IMR-90 (cell line): ENCODE measurements around the gene FIBCD1. TPM values are rescaled to one million over a fixed set of nuclear protein-coding genes. Genes with fewer than 3 reads are reported as not detected.

Experiments used
- ATAC-seq: fragments of 200-7000 bp; cut with Tn5 transposase; 2 replicates; pipeline ENCODE4 v1.9.1; 2020; ENCODE audit warnings: low read depth, mild to moderate bottlenecking, moderate library complexity
- BruUV-seq: library from RNA; stranded (reverse); fragments of 400-500 nt; replicated peaks from 2 replicates; lab custom pipeline; 2021; lab: Mats Ljungman, UMichigan
- CTCF ChIA-PET: fragments of 300-600 bp; formaldehyde crosslinking; extraction: SDS; loops from one replicate; lab custom pipeline; 2021; ENCODE audit warnings: antibody characterized with exemption; lab: Yijun Ruan, JAX
- POLR2A ChIA-PET: fragments of 300-600 bp; sonication (Branson Sonifier 250); formaldehyde crosslinking; loops from one replicate; lab custom pipeline; 2022; ENCODE audit warnings: antibody characterized with exemption; ENCODE audit not compliant: unreplicated experiment; lab: Charles Lee
- DNase-seq: peaks from one replicate; pipeline ENCODE4 v3.0.0; 2013
- H2AFZ ChIP-seq: replicated peaks from 2 replicates; pipeline ENCODE3; 2013; ENCODE audit warnings: low read length, mild to moderate bottlenecking; ENCODE audit not compliant: poor library complexity
- H2AK5ac ChIP-seq: 2 replicates; pipeline ENCODE4 v1.6.1; 2013; ENCODE audit warnings: low read depth, low read length, inconsistent platforms
- H2AK9ac ChIP-seq: replicated peaks from 2 replicates; pipeline ENCODE3; 2013; ENCODE audit warnings: mild to moderate bottlenecking, low read depth, low read length, moderate library complexity; ENCODE audit not compliant: poor library complexity
- H2BK120ac ChIP-seq: 2 replicates; pipeline ENCODE4 v1.6.1; 2013; ENCODE audit warnings: low read depth, low read length, inconsistent platforms
- H2BK15ac ChIP-seq: 3 replicates; pipeline ENCODE4 v1.6.1; 2013; ENCODE audit warnings: low read depth, low read length, inconsistent platforms
- H2BK20ac ChIP-seq: 2 replicates; pipeline ENCODE4 v1.6.1; 2013; ENCODE audit warnings: low read depth, mild to moderate bottlenecking, inconsistent platforms, low read length, moderate library complexity
- H2BK5ac ChIP-seq: 2 replicates; pipeline ENCODE4 v1.6.1; 2013; ENCODE audit warnings: mild to moderate bottlenecking, low read depth, low read length, inconsistent platforms; ENCODE audit not compliant: poor library complexity, severe bottlenecking
- H3K14ac ChIP-seq: replicated peaks from 2 replicates; pipeline ENCODE4 v1.6.1; 2013; ENCODE audit warnings: low read depth, low read length, inconsistent platforms
- H3K18ac ChIP-seq: 2 replicates; pipeline ENCODE4 v1.6.1; 2013; ENCODE audit warnings: low read depth, low read length, control low read depth
- H3K23ac ChIP-seq: 2 replicates; pipeline ENCODE4 v1.6.1; 2013; ENCODE audit warnings: low read depth, low read length, inconsistent platforms
- H3K27ac ChIP-seq: 2 replicates; pipeline ENCODE4 v1.5.1; 2013; ENCODE audit warnings: mild to moderate bottlenecking, control low read depth, low read length; ENCODE audit not compliant: insufficient read depth
- H3K27me3 ChIP-seq: 2 replicates; pipeline ENCODE4 v1.6.1; 2013; ENCODE audit warnings: low read length; ENCODE audit not compliant: control insufficient read depth, insufficient read depth
- H3K36me3 ChIP-seq: 2 replicates; pipeline ENCODE4 v1.6.1; 2013; ENCODE audit warnings: low read length, mixed read lengths; ENCODE audit not compliant: control insufficient read depth, insufficient read depth
- H3K4ac ChIP-seq: 2 replicates; pipeline ENCODE4 v1.6.1; 2013; ENCODE audit warnings: low read depth, low read length, inconsistent platforms
- H3K4me1 ChIP-seq: 2 replicates; pipeline ENCODE4 v1.6.1; 2013; ENCODE audit warnings: low read length, mixed read lengths; ENCODE audit not compliant: control insufficient read depth, insufficient read depth
- H3K4me2 ChIP-seq: 2 replicates; pipeline ENCODE4 v1.6.1; 2013; ENCODE audit warnings: low read depth, mild to moderate bottlenecking, control low read depth, low read length, moderate library complexity
- H3K4me3 ChIP-seq: 2 replicates; pipeline ENCODE4 v1.5.1; 2013; ENCODE audit warnings: low read depth, mild to moderate bottlenecking, control low read depth, low read length, moderate library complexity; ENCODE audit not compliant: insufficient read depth
- H3K56ac ChIP-seq: 2 replicates; pipeline ENCODE4 v1.6.1; 2013; ENCODE audit warnings: low read length, inconsistent platforms; ENCODE audit not compliant: insufficient read depth; ENCODE audit errors: extremely low read depth
- H3K79me1 ChIP-seq, 2 experiments: 2 replicates each; pipeline ENCODE4 v1.6.1; 2013; ENCODE audit warnings: low read length in 2 of 2, inconsistent platforms in 1 of 2, low read depth in 1 of 2
- H3K9ac ChIP-seq: 2 replicates; pipeline ENCODE4 v1.6.1; 2013; ENCODE audit warnings: low read depth, low read length, control low read depth
- H3K9me1 ChIP-seq: 2 replicates; pipeline ENCODE4 v1.6.1; 2013; ENCODE audit warnings: low read length, inconsistent platforms; ENCODE audit not compliant: insufficient read depth
- H3K9me3 ChIP-seq: 2 replicates; pipeline ENCODE4 v1.6.1; 2013; ENCODE audit warnings: low read length; ENCODE audit not compliant: control insufficient read depth, insufficient read depth
- H4K20me1 ChIP-seq: 2 replicates; pipeline ENCODE4 v1.6.1; 2013; ENCODE audit warnings: low read length, inconsistent platforms; ENCODE audit not compliant: insufficient read depth
- H4K5ac ChIP-seq: 2 replicates; pipeline ENCODE4 v1.6.1; 2013; ENCODE audit warnings: mild to moderate bottlenecking, low read depth, low read length, control low read depth
- H4K8ac ChIP-seq, 2 experiments: 2 replicates each; pipeline ENCODE4 v1.6.1; 2013; ENCODE audit warnings: low read depth in 2 of 2, low read length in 2 of 2, control low read depth in 1 of 2, inconsistent platforms in 1 of 2
- H4K91ac ChIP-seq: 2 replicates; pipeline ENCODE4 v1.6.1; 2013; ENCODE audit warnings: low read depth, low read length, inconsistent platforms; ENCODE audit not compliant: insufficient read depth
- BHLHE40 ChIP-seq: fragments of 150-350 bp; IDR thresholded peaks from 2 replicates; pipeline ENCODE4 v1.6.1; 2016; ENCODE audit warnings: mild to moderate bottlenecking, low read depth, low read length
- CEBPB ChIP-seq: IDR thresholded peaks from 2 replicates; pipeline ENCODE4 v1.6.1; 2012; ENCODE audit warnings: low read depth, low read length, improper control_type of control experiment
- CHD1 ChIP-seq: IDR thresholded peaks from 2 replicates; pipeline ENCODE4 v1.6.1; 2012; ENCODE audit warnings: low read depth, low read length, improper control_type of control experiment
- CTCF ChIP-seq: conservative IDR thresholded peaks from 2 replicates; pipeline ENCODE4 v1.5.1; 2012; ENCODE audit warnings: mild to moderate bottlenecking, low read depth, low read length, improper control_type of control experiment
- ELK1 ChIP-seq: fragments of 150-350 bp; IDR thresholded peaks from 2 replicates; pipeline ENCODE4 v1.6.1; 2016; ENCODE audit warnings: low read depth, mild to moderate bottlenecking, low read length, moderate library complexity, borderline replicate concordance
- FOS ChIP-seq: fragments of 150-350 bp; IDR thresholded peaks from 2 replicates; pipeline ENCODE4 v1.6.1; 2016; ENCODE audit warnings: low read depth, low read length
- MAFK ChIP-seq: IDR thresholded peaks from 2 replicates; pipeline ENCODE4 v1.6.1; 2012; ENCODE audit warnings: low read depth, low read length, improper control_type of control experiment
- MAZ ChIP-seq: IDR thresholded peaks from 2 replicates; pipeline ENCODE4 v1.6.1; 2012; ENCODE audit warnings: low read depth, mild to moderate bottlenecking, low read length, improper control_type of control experiment, moderate library complexity, borderline replicate concordance
- MXI1 ChIP-seq: IDR thresholded peaks from 2 replicates; pipeline ENCODE4 v1.6.1; 2012; ENCODE audit warnings: low read depth, mild to moderate bottlenecking, low read length, moderate library complexity, borderline replicate concordance
- NFE2L2 ChIP-seq: fragments of 150-350 bp; IDR thresholded peaks from 2 replicates; pipeline ENCODE4 v1.6.1; 2016; ENCODE audit warnings: low read depth, mild to moderate bottlenecking, low read length
- POLR2A ChIP-seq: IDR thresholded peaks from 2 replicates; pipeline ENCODE4 v1.6.1; 2012; ENCODE audit warnings: mild to moderate bottlenecking, low read depth, low read length
- RAD21 ChIP-seq: IDR thresholded peaks from 2 replicates; pipeline ENCODE4 v1.6.1; 2012; ENCODE audit warnings: low read length, improper control_type of control experiment
- RCOR1 ChIP-seq: IDR thresholded peaks from 2 replicates; pipeline ENCODE4 v1.6.1; 2012; ENCODE audit warnings: mild to moderate bottlenecking, low read length, improper control_type of control experiment; ENCODE audit not compliant: insufficient replicate concordance
- SMC3 ChIP-seq: fragments of 150-350 bp; IDR thresholded peaks from 2 replicates; pipeline ENCODE4 v1.6.1; 2016; ENCODE audit warnings: low read depth, mild to moderate bottlenecking, antibody characterized with exemption, low read length, moderate library complexity
- USF2 ChIP-seq: fragments of 150-350 bp; IDR thresholded peaks from 2 replicates; pipeline ENCODE4 v1.6.1; 2017; ENCODE audit warnings: mild to moderate bottlenecking, antibody characterized with exemption, low read length, low read depth
- WGBS, 2 experiments: methylation state at CpG; one replicate each; pipeline versions ENCODE4 v1.1.5 to v1.1.7; 2013; ENCODE audit warnings: missing lambda C conversion rate in 2 of 2; ENCODE audit not compliant: insufficient read length in 1 of 2; ENCODE audit errors: extremely low coverage in 2 of 2; 5-methylcytosine and 5-hydroxymethylcytosine counted together
- dilution Hi-C: fragments of 300-500 bp; cut with HindIII; formaldehyde crosslinking; loops from one replicate; pipeline ENCODE4 v1.14.3; 2018; ENCODE audit warnings: low sequenced_read_pairs; ENCODE audit not compliant: unreplicated experiment
- in situ Hi-C: fragments of 300-500 bp; cut with MboI; formaldehyde crosslinking; loops from 3 replicates; pipeline ENCODE4 v1.14.3; 2019; ENCODE audit warnings: low sequenced_read_pairs, inconsistent platforms, mixed read lengths
- intact Hi-C: fragments of 100-400 bp; cut with micrococcal nuclease; formaldehyde crosslinking; loops from 2 replicates; pipeline ENCODE4 v1.10.0; 2022
- polyA plus RNA-seq, 3 experiments: library from polyadenylated mRNA; depleted of rRNA; stranded (reverse); fragments of >200 nt; gene quantifications; 2 replicates each; pipeline ENCODE4 v1.2.3, GENCODE V29; 2012; ENCODE audit warnings: low replicate concordance in 1 of 3
- total RNA-seq: library from RNA; depleted of rRNA; stranded (reverse); fragments of >200 nt; gene quantifications from 2 replicates; pipeline ENCODE4 v1.2.3, GENCODE V29; 2012

FIBCD1 gene
- total and polyA plus RNA-seq, 2 of the 4 experiments (the other 2 are of a cell fraction): 1.1 to 10.1 TPM

GRCh38 chr9:130923611-130924447 lies 15.2 kb downstream of the FIBCD1 start:
- H3K27me3 ChIP-seq: no peaks in the 10 kb centered on the region
- BruUV-seq: no TSS peak
- no peak overlapping the region for H3K9ac ChIP-seq
- no peak overlapping the region for H2BK20ac ChIP-seq
- no peaks in the 10 kb centered on the region for H4K20me1 ChIP-seq
- ChIA-PET POLR2A (no interaction called here), CTCF (no interaction called here)
- no peak overlapping the region for H3K4ac ChIP-seq
- H3K9me1 ChIP-seq: peaks cover 3% of the 10 kb centered on the region; the same call in 1 of the 2 replicates
- intact Hi-C loops (no loop called here), in situ Hi-C loops (no loop called here), dilution Hi-C loops (no loop called here)
- no peak overlapping the region for H2AK5ac ChIP-seq
- 96% methylated on average over 18 of the region's 42 CpGs; no CpG with 5 or more reads in 1 of the 2 experiments for WGBS, 2 experiments
- H3K56ac ChIP-seq: no peak overlapping the region
- no peak overlapping the region for H2AK9ac ChIP-seq
- ATAC-seq: no peak
- H2BK120ac ChIP-seq: no peak overlapping the region
- H4K91ac ChIP-seq: no peak overlapping the region
- H3K18ac ChIP-seq: no peak overlapping the region
- no peak for DNase-seq
- H3K23ac ChIP-seq: no peak overlapping the region
- no peaks in the 10 kb centered on the region for H3K9me3 ChIP-seq
- H3K14ac ChIP-seq: no peak overlapping the region
- no peaks in the 10 kb centered on the region for H3K36me3 ChIP-seq
- H3K4me2 ChIP-seq: no peak overlapping the region
- no peak overlapping the region for H2BK15ac ChIP-seq
- no peak overlapping the region for H4K5ac ChIP-seq
- no peaks in the 10 kb centered on the region for H3K79me1 ChIP-seq
- peaks cover 10% of the 10 kb centered on the region for H3K4me1 ChIP-seq
- H3K27ac ChIP-seq: no peak overlapping the region
- no peak overlapping the region for H4K8ac ChIP-seq
- no peak overlapping the region for H2AFZ ChIP-seq
- H3K4me3 ChIP-seq: no peak overlapping the region
- H2BK5ac ChIP-seq: no peak overlapping the region
- no peak for TF ChIP-seq NFE2L2
- no peak for TF ChIP-seq MAZ
- no peak for TF ChIP-seq BHLHE40
- TF ChIP-seq USF2: no peak
- no peak for TF ChIP-seq CHD1
- TF ChIP-seq ELK1: no peak
- no peak for TF ChIP-seq SMC3
- no peak for TF ChIP-seq MAFK
- no peak for TF ChIP-seq FOS
- TF ChIP-seq POLR2A: no peak
- TF ChIP-seq CTCF: no peak
- TF ChIP-seq MXI1: no peak
- no peak for TF ChIP-seq CEBPB
- TF ChIP-seq RAD21: no peak
- TF ChIP-seq RCOR1: no peak
